Fibroblast of pulmonary artery (primary cell): ENCODE measurements around the gene BRD4.

Experiments
- DNase-seq: peaks from one replicate; pipeline ENCODE4 v3.0.0-alpha.2; 2010; ENCODE audit warnings: low read depth
- H3K4me3 ChIP-seq: replicated peaks from 2 replicates; pipeline ENCODE4 v1.5.1; 2011; ENCODE audit warnings: low read depth, mild to moderate bottlenecking, control low read depth, low read length, moderate library complexity
- TF ChIP-seq, protein P1 (sequence below): IDR thresholded peaks from 2 replicates; pipeline ENCODE4 v1.5.1; 2011; ENCODE audit warnings: mild to moderate bottlenecking, control low read depth, low read length, inconsistent platforms; ENCODE audit errors: missing control alignments

Gene BRD4

DNA sequence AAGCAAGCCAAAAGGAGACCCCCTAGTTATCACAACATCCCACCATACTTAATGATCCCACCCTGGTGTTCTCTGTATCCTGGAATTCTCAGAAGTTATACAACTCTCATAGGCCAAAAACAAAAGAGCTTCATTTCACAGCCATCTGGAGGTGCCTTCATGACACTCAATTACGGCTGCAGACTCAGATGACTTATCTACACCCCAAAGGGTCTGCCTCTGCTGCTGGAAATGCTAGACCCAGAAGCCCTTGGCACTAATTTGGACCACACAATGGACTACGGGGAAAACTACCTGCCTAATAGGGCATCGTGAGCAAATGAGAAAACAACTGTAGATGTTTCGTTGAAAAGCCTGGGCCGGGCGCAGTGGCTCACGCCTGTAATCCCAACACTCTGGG is 40.2 kb downstream of the BRD4 start:
- TF ChIP-seq, protein P1, sequence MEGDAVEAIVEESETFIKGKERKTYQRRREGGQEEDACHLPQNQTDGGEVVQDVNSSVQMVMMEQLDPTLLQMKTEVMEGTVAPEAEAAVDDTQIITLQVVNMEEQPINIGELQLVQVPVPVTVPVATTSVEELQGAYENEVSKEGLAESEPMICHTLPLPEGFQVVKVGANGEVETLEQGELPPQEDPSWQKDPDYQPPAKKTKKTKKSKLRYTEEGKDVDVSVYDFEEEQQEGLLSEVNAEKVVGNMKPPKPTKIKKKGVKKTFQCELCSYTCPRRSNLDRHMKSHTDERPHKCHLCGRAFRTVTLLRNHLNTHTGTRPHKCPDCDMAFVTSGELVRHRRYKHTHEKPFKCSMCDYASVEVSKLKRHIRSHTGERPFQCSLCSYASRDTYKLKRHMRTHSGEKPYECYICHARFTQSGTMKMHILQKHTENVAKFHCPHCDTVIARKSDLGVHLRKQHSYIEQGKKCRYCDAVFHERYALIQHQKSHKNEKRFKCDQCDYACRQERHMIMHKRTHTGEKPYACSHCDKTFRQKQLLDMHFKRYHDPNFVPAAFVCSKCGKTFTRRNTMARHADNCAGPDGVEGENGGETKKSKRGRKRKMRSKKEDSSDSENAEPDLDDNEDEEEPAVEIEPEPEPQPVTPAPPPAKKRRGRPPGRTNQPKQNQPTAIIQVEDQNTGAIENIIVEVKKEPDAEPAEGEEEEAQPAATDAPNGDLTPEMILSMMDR = no peak
- no peak for DNase-seq
- H3K4me3 ChIP-seq = no peak overlapping the region

- no peak for DNase-seq
- H3K4me3 ChIP-seq = no peak overlapping the region
- TF ChIP-seq, protein P1 = no peak
Observed at GRCh38 chr19:15291548-15292021, 40.8 kb downstream of the BRD4 start.

- no peak overlapping the region for H3K4me3 ChIP-seq
- TF ChIP-seq, protein P1 = no peak
- no peak for DNase-seq
Observed at GRCh38 chr19:15291089-15291488, 41.2 kb downstream of the BRD4 start.

DNA sequence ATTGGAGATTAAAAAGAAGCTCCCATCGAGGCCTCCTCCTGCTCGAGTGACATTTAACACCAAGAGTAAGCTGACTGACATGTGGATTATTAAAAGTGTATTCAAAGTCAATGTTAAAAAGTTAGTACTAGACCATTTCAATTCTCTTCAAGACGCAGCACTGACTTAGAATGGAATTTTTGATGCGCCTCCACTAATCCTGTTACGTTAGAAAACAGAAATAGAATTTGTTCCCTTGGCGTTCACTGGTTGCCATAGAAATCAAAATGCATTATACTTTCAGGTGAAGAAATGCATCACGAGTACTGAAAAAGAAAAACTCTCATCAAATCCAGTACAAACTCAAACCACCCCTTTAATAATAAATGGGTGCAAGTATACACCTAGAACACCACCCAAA is 42.2 kb downstream of the BRD4 start:
- TF ChIP-seq, protein P1 = no peak
- no peak overlapping the region for H3K4me3 ChIP-seq
- DNase-seq = no peak

- H3K4me3 ChIP-seq = no peak overlapping the region
- TF ChIP-seq, protein P1 = no peak
- DNase-seq = no peak
Observed at GRCh38 chr19:15289673-15290072, 42.7 kb downstream of the BRD4 start.

DNA sequence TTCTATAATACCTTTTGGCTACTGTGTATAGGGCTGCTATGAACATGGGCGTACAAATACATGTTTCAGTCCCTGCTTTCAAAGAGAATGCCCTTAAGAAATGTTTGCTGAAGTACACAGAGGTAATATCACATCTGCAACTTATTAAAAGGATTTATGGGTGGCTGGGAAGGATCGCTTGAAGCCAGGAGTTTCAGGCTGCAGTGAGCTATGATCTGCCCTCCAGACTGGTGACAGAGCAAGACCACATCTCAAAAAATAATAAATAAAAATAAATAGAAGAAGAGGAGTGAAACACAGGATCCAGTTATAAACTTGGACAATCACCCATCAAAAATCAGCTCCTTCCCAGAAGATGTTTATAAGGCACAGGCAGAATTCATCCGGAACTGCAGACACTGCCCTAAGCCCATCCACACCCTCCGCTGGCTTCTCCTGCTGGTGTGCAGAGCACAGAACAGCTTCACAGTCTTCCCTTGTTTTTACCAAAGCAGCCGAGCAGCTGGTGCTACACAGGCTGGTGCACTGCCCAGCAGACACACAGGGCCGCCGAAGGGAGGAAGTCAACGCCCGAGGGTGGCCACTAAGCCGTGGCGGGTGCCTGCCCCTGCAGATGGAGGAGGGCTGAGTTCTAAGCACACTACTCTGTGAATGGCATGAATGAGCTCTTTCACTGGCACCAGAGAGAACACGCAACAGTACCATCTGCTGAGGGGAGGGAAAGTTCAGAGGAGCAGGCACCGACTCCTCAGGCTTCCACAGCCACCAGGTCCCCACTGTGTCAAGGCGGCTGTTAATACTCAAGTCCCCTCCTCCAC is 44.0 kb downstream of the BRD4 start:
- H3K4me3 ChIP-seq = no peak overlapping the region
- no peak for DNase-seq
- TF ChIP-seq, protein P1 = no peak

- TF ChIP-seq, protein P1 = no peak
- H3K4me3 ChIP-seq = no peak overlapping the region
- no peak for DNase-seq
Observed at GRCh38 chr19:15287496-15287895, 44.8 kb downstream of the BRD4 start.
